ENCODE data around the gene DCAF7.

DCAF7 gene

GRCh38 chr17:63588797-63589196, 38.5 kb downstream of the DCAF7 start:
- DNase-seq (ENCODE audit: low read depth): no peak

GRCh38 chr17:63589646-63590045, 39.4 kb downstream of the DCAF7 start:
- no peak for DNase-seq (ENCODE audit: low read depth)

DNA sequence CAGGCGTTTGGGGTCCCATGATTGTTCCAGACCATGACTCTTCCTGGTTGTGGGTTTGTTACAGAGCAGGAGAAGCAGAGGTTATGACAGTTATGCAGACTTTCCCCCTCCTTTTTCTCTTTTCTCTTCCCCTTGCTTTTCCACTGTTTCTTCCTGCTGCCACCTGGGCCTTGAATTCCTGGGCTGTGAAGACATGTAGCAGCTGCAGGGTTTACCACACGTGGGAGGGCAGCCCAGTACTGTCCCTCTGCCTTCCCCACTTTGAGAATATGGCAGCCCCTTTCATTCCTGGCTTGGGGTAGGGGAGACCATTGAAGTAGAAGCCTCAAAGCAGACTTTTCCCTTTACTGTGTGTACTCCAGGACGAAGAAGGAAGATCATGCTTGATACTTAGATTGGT, 42.5 kb downstream of the DCAF7 start:
- no peak for DNase-seq (ENCODE audit: low read depth)

DNA sequence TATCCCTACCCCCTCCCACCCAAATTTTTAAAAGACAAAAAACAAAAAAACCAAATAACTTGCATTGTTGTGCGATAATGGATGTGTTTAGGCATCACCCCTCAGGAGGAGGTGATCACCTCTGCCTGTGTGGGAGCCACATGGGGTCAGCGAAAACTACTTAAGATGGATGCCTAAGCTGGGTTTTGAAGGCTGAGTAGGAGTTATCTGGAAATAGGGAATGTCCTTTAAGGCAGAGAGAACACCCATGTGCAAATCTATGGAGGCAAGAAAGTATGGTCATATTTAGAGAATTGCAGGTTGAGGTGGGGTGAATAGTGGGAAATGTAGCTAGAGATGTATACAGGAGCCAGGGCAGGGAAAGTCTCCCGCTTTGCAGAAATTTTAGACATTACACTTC, 44.9 kb downstream of the DCAF7 start:
- DNase-seq (ENCODE audit: low read depth): no peak

DNA sequence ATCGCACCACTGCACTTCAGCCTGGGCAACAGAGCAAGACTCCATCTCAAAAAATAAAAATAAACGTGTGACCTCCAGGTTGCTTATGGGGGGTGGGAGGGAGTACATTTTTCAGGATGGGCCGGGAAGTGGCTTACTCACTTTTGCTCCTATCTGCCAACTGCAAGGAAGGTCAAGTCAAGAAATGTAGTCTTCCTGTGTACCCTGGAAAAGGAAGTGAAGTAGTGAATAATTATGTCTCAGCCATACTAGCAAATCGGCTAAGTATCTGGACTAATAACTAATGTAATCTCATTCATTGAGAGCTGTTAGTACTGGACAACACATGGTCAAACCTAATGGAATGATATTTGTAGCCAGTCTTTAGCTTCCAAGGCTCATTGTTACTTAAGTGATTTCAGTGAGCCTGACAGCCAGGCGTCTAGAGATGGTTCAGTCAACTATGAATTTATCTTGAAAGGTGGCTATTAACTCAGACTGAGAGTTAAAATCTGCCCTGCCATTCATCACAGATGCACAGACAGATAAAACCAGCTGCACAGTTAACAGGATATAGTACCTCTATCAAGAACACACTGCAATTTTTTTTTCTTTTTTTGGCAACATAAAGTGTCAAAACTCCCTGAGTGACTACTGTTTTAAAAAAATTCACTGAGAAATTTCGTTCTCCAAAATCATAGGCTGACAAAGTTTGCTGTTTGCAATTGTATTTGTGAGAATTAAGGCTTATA, 46.7 kb downstream of the DCAF7 start:
- no peak for DNase-seq (ENCODE audit: low read depth)

GRCh38 chr17:63598281-63598680, 48.0 kb downstream of the DCAF7 start:
- DNase-seq (ENCODE audit: low read depth): no peak

DNA sequence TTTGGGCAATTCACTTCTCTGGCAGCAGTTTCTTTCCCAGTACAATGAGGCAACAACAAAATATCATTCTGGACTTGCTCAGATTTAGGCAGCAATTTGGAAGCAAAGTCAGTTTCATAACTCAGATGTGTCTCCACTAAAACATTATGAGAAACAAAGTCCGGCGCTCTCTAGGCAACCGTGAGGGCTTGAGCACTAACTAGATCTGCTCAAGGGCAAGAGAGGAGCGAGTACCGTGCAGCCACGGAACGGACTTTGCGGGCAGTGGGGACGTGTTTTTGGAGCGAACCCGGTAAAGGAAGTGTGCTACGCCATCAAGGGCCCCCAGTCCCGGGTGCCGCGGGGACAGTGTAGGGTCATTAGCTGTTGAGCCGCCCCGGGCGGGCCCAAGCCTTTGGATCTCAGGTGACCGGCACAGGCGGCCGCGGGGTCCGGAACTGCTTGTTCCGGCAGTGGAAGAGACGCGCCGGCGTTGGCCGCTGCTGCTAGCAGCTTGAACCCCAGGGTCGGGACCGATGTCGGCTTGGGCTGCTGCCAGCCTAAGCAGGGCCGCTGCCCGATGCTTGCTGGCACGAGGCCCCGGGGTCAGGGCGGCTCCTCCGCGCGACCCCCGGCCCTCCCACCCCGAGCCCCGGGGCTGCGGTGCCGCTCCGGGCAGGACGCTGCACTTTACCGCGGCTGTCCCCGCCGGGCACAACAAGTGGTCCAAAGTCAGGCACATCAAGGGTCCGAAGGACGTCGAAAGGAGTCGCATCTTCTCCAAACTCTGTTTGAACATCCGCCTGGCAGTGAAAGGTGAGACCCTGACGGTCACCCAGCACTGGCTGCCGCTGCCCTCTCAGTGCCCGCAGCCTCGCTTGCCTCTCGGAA, 50.5 kb downstream of the DCAF7 start, which contains the start of gene TACO1:
TSS of gene TACO1 (plus strand) at position 327 of the 870 bp plus-strand sequence. CDS start at position 516, 189 bp downstream.
- peak; percentile 79 for DNase-seq (ENCODE audit: low read depth)

GRCh38 chr17:63601439-63602371, 51.4 kb downstream of the DCAF7 start:
- DNase-seq (ENCODE audit: low read depth): peak; percentile 29

DNA sequence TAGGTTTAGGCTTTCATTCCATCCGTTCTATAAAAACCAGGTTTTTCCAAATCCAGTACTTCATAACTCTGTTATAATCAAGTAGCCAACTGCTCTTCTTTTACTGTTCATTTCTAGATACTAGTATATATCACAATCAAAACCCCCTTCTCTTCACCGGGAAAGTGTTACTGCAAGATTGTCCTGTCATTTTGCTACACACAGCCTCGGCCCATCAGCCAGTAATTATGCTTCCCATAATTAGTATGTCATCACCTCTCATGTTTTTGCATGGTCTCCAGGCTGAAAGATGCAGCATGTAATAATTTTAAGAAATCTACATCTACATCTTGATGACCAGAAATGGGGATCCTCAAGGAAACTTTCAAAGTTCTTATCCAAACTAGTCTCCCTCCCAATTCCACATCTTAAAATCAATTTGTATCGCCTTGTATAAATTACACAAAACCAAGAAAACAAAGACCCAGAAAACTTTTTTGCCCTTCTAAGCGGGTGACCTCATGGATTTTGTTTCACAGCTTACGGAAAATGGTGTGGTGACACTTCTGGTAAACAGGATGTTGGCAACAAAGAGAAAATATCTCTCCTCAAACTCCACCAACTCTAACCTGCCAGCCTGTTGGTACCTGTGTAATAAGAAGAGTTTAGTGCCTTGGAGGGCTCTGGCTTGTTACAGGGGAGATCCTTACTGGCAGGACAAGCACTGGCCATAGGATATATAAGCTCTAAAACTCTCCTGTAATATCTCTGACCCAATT, 59.7 kb downstream of the DCAF7 start:
- DNase-seq (ENCODE audit: low read depth): no peak

DNA sequence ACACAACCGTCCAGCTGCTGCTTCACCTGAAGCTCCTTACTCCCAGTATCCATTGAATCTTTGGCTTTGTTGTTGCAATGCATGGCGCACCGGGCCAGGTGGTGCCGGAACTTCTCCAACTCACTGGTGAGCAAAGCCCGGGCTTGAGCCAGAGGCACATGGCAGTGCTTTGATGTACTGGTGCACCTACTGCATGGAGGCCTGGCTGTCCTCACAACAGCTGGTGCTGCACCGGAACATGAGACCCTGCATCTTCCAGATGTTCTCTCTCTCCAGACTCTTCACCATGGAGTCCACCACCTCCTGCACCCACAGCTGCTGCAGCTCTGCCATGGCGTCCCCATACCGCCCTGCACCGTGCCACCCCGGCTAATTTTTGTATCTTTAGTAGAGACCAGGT, 60.6 kb downstream of the DCAF7 start:
- no peak for DNase-seq (ENCODE audit: low read depth)

DNA sequence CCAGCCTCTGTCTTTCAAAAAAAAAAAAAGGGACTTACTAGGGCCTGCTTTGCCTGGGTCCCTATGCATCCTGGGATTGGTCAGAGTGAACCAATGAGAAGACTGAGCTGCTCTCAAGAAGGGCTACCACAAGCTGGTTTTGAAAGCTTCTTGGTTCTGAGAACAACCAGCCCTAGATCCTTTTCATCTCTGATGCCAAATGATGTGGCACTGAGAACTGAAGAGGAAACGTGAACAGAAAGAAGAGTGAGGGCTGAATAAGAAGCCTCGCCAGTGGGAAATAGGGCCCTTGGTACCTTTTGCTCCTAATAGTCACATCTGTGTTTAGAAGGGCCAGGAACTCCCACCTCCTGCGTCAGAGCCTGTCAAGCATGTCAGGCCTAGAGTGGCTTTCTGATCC, 61.1 kb downstream of the DCAF7 start:
- DNase-seq (ENCODE audit: low read depth): no peak

DNA sequence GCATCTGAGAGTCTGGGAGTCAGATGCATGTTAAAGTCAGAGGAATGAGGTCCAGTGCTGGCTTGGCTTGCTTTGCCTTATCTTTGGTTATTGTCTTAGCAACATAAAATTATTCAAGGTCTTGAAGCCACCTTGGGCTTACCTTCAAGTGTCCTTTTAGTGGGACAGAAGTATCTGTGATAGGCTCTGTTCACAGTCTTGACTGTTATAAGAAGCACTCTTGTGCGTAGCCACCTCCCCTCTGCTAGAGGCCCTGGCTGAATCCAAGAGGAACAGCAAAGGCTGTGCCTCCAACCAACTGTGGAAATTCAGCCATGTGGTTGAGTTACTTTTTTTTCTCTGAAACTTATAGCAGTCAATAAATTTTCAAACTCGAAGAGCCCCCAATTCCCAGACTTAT, 63.4 kb downstream of the DCAF7 start:
- no peak for DNase-seq (ENCODE audit: low read depth)

GRCh38 chr17:63621229-63621683, 71.0 kb downstream of the DCAF7 start:
- no peak for DNase-seq (ENCODE audit: low read depth)

GRCh38 chr17:63621684-63622573, 71.7 kb downstream of the DCAF7 start, which contains the start of gene MAP3K3:
TSS of gene MAP3K3 (plus strand) at chr17:63622417. CDS start at chr17:63622760, 343 bp downstream.
- DNase-seq (ENCODE audit: low read depth): peak; percentile 100

- peak; percentile 49 for DNase-seq (ENCODE audit: low read depth)
These were observed 72.5 kb downstream of the DCAF7 start for GRCh38 chr17:63622574-63623390.

GRCh38 chr17:63623786-63624530, 73.7 kb downstream of the DCAF7 start:
- DNase-seq (ENCODE audit: low read depth): no peak

GRCh38 chr17:63624531-63624880, 74.2 kb downstream of the DCAF7 start:
- DNase-seq (ENCODE audit: low read depth): no peak

DNA sequence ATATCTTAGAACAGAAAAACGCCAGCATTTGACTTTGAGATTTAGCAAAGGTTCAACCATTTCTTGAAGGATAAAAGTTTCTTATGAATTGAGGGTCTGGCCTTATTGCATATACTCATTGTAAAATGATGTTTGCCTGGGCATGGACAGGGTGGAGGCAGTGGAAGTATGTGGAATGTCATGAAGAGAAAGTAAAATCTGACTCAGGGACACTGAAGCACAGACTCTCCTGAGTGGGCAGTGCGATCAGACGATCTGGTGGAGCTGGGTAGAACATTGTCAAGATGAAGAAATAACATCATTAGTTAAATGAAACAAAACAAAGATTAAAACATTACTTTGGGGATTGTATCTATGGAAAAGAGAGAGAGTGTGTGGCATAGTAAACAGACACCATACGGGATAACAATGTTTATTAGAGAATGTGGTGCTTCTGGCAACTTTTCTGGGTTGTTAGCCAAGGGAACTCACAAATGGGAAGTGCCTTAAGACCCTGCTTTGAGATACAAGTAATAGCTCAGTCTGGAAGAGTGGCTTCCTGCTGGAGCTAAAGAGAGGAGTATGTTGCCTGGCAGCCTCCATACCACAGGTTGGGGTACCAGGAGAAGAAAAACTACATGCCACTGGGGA, 76.4 kb downstream of the DCAF7 start:
- DNase-seq (ENCODE audit: low read depth): peak; percentile 20

Data from amniotic epithelial cell (primary cell).